RWPE1 (cell line): Measurements from ENCODE around the gene NEBL.

Experiments used
- CTCF ChIA-PET: fragments of 350-600 bp; sonication (Branson Sonifier 250); formaldehyde crosslinking; extraction: SDS; loops from one replicate; lab custom pipeline; 2021; lab: Yijun Ruan, JAX
- POLR2A ChIA-PET: fragments of 400-600 bp; formaldehyde crosslinking; extraction: SDS; loops from one replicate; lab custom pipeline; 2020; ENCODE audit warnings: antibody characterized with exemption; ENCODE audit not compliant: low non-redundant PET; lab: Yijun Ruan, JAX
- DNase-seq: peaks from one replicate; pipeline ENCODE4 v3.0.0; 2012; ENCODE audit warnings: low spot score
- H3K27ac ChIP-seq: fragments of 450-650 bp; 2 replicates; pipeline ENCODE4 v1.5.1; 2017
- TF ChIP-seq, protein P1 (sequence below): fragments of 450-650 bp; conservative IDR thresholded peaks from 2 replicates; pipeline ENCODE4 v1.5.1; 2017; ENCODE audit warnings: low read depth, mild to moderate bottlenecking

Gene NEBL

DNA sequence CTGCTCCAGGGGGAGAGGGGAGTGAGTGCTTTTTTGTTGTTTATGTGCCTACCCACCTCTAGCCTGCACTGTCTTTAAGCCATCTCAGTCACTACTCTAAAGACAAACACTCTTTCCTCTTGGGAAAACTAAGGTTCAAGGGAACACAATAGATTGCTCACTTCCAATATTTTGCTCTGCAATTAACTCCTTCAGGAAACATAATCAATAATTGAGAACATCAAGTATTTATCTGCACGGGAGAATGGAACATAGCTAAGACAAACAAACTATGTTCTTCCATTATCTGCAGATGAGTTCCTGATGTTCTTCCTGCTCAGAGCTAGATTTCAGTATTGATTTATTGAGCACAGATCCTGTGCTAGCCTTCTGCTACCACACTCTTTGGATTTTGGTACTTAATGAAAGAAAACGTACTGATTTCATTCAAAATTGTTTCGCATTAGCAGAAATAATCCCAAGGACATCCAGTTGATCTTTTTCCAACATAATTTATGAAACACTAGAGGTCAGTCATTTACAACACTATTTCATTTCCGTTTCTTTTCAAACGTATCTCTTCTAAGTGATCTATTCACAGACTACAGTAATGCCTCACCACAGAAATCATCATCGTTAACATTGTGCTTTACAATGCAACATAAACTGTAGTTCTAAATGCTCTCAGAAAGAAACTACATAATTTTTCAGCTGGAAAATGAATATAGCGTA, 8.3 kb downstream of the NEBL start:
- TF ChIP-seq, protein P1, sequence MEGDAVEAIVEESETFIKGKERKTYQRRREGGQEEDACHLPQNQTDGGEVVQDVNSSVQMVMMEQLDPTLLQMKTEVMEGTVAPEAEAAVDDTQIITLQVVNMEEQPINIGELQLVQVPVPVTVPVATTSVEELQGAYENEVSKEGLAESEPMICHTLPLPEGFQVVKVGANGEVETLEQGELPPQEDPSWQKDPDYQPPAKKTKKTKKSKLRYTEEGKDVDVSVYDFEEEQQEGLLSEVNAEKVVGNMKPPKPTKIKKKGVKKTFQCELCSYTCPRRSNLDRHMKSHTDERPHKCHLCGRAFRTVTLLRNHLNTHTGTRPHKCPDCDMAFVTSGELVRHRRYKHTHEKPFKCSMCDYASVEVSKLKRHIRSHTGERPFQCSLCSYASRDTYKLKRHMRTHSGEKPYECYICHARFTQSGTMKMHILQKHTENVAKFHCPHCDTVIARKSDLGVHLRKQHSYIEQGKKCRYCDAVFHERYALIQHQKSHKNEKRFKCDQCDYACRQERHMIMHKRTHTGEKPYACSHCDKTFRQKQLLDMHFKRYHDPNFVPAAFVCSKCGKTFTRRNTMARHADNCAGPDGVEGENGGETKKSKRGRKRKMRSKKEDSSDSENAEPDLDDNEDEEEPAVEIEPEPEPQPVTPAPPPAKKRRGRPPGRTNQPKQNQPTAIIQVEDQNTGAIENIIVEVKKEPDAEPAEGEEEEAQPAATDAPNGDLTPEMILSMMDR: no peak
- CTCF ChIA-PET: interaction anchor here (0.7 kb wide), 1 partner anchor 386 kb away, joined by 3 read pairs; no protein-coding TSS in a partner anchor
- POLR2A ChIA-PET: no interaction called here
- no peak overlapping the region for H3K27ac ChIP-seq
- DNase-seq: no peak

DNA sequence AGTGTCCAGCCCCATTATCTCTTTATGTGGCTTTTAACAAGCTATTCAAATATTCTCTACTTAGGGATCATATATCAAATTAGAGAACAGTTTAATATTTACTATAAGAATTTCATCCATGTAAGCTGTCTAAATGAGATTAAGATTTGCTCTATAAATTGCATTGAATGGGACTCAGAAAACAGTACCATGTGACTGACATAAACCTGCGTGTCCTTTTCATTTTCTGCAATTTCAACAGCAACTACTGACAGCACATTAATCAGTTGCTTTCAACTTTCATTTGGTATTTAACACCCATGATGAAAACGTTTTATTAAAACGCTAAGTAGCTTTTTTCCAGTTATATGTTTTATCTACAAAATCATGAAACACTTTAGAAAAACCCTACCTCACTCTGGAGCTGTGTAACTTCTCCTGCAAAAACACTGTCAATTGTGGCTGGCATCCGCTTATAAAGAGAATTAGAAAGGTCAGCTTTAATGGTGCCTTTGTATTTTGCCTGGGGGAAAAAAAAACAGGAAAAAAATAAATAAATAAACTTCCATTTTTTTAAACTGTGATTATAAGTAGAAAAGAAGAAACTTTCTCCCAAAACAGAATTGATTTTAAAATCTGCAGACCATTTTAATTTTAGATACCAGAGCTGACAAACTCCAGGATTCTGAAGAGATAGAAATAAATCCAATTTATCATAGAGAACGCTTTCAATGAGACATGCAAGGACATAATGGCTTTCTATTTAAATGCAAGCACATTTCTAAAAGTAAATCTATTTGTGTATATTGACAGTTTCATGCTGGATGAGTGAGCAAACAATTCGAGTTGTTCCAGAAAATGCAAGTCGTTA, 9.2 kb downstream of the NEBL start:
- ChIA-PET POLR2A (no interaction called here), CTCF (interaction anchor here (0.7 kb wide), 3 partner anchors 191 to 956 kb away, joined by 3 read pairs; no protein-coding TSS in a partner anchor)
- H3K27ac ChIP-seq: no peak overlapping the region
- DNase-seq: no peak
- TF ChIP-seq, protein P1: no peak

DNA sequence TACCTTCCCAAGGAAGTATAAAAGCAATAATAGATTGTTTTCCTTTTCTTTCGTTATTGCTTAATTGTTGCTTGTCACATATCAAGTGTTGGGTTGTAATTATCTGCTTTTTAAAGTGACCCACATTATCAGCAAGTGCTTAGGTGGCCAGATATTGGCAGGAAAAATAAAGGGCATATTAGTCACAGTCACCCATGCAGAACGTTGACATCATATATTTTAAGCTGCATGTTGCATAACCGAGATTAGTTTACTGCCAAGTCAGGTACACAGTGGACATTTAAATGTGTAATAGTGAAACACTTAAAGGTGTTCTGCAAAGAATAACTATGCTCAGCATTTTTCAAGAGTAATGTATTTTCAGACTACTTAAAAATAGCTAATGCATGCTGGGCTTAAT, 11.4 kb downstream of the NEBL start:
- peak; percentile 51 for DNase-seq
- ChIA-PET POLR2A (no interaction called here), CTCF (interaction anchor here (0.6 kb wide), 1 partner anchor 1183 kb away, joined by 4 read pairs; no protein-coding TSS in a partner anchor)
- no peak overlapping the region for H3K27ac ChIP-seq
- TF ChIP-seq, protein P1: no peak

DNA sequence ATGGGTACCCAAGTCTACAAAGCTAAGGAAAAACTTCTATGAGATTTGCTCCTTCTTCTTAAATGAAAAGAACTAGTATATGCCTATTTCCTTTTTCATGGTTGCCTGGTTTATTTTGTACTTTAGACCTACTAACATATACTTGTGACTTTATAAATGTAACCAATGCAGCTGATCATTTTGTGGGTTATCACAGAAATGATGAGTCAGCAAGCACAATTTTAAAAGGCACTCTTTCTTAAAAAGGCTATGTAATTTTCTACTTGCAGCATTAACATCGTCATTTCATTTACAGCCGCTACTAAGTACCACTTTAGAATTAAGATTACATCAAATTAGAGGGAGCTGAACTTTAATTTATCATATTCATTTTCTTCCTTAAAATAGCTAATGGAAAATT, 13.6 kb downstream of the NEBL start:
- CTCF ChIA-PET: no interaction called here
- no peak for DNase-seq
- POLR2A ChIA-PET: no interaction called here
- H3K27ac ChIP-seq: no peak overlapping the region
- TF ChIP-seq, protein P1: no peak

DNA sequence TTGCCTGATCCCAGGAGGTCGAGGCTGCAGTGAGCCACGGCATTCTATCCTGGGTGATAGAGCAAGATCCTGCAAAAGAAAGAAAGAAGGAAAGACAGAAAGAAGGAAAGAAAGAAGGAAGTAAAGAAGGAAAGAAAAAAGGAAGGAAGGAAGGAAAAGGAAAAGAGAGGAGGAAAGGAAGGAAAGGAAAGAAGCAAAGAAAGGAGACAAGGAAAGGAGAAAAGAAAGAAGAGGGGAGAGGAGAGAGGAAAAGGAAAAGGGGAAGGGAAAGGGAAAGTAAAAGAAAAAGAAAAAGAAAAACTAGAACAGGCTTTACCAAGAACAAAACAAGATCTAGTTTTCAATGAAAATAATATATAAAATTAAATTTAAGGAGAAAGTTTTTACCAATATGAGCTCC, 15.0 kb downstream of the NEBL start:
- ChIA-PET POLR2A (no interaction called here), CTCF (interaction anchor here (0.7 kb wide), 2 partner anchors 1307 to 1872 kb away, joined by 3 to 4 read pairs; no protein-coding TSS in a partner anchor)
- TF ChIP-seq, protein P1: no peak
- DNase-seq: no peak
- H3K27ac ChIP-seq: no peak overlapping the region

DNA sequence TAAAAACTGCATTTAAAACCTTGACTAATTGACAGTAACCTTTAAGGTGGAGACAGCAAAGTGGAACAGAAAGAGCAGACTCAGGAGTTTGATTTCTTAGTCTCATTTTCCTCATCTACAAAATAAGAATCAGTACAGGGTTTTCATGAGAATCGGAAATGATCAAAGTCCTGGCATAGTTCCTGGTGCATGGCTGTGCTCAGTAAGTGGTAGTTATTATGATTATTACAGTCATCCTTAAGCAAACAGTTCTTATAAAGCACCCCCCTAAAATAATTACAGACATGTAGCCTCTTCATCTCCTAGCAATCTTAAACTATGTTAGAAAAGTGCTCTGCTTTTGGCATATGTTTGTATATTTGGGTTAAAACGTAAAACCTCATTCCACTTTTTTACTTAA, 18.0 kb downstream of the NEBL start:
- TF ChIP-seq, protein P1: no peak
- POLR2A ChIA-PET: no interaction called here
- DNase-seq: no peak
- CTCF ChIA-PET: no interaction called here
- H3K27ac ChIP-seq: no peak overlapping the region
